OCI-LY1 (cell line): ENCODE measurements around the gene SNTB2.

Experiments
- CTCF ChIP-seq: fragments of 200-600 bp; sonication (generic), shearing (Covaris generic); IDR thresholded peaks from 2 replicates; pipeline ENCODE4 v1.5.1; 2017; ENCODE audit warnings: mild to moderate bottlenecking, antibody characterized with exemption, low read length, moderate library complexity, mixed read lengths
- EZH2 ChIP-seq: fragments of 200-600 bp; sonication (generic), shearing (Covaris generic); IDR thresholded peaks from 2 replicates; pipeline ENCODE4 v1.8.0; 2017; ENCODE audit warnings: borderline replicate concordance, mixed run types, mild to moderate bottlenecking, antibody characterized with exemption, low read length, moderate library complexity, mixed read lengths

GRCh38 chr16:69283851-69284250 lies 96.9 kb downstream of the SNTB2 start:
- TF ChIP-seq CTCF (no peak), EZH2 (no peak)
